DOHH2 (cell line): ENCODE data around the gene ZNF180.

Experiments used
- H3F3A ChIP-seq: fragments of 200-600 bp; sonication (generic), shearing (Covaris generic); 2 replicates; pipeline ENCODE4 v1.6.0; 2016; ENCODE audit warnings: antibody characterized with exemption, mild to moderate bottlenecking; ENCODE audit not compliant: control insufficient read depth, insufficient read depth
- H3K27ac ChIP-seq: fragments of 200-600 bp; sonication (generic); 2 replicates; pipeline ENCODE4 v1.5.1; 2014; ENCODE audit warnings: low read depth, mild to moderate bottlenecking, low read length, moderate library complexity
- H3K27me3 ChIP-seq: fragments of 200-600 bp; sonication (generic); 2 replicates; pipeline ENCODE4 v1.6.1; 2014; ENCODE audit warnings: mild to moderate bottlenecking, low read length, mixed read lengths; ENCODE audit not compliant: control insufficient read depth
- H3K36me3 ChIP-seq: fragments of 200-600 bp; sonication (generic); 2 replicates; pipeline ENCODE4 v1.6.1; 2014; ENCODE audit warnings: mild to moderate bottlenecking, low read length, moderate library complexity, mixed read lengths; ENCODE audit not compliant: control insufficient read depth
- H3K4me1 ChIP-seq: fragments of 200-600 bp; sonication (generic); 2 replicates; pipeline ENCODE4 v1.6.1; 2014; ENCODE audit warnings: mild to moderate bottlenecking, low read length, mixed read lengths; ENCODE audit not compliant: control insufficient read depth
- H3K4me2 ChIP-seq: fragments of 200-600 bp; sonication (generic); 2 replicates; pipeline ENCODE4 v1.6.0; 2014; ENCODE audit warnings: mild to moderate bottlenecking, low read length, moderate library complexity
- H3K4me3 ChIP-seq: fragments of 200-600 bp; sonication (generic); 2 replicates; pipeline ENCODE4 v1.5.1; 2014; ENCODE audit warnings: mild to moderate bottlenecking, low read length, mixed read lengths
- H3K79me2 ChIP-seq: fragments of 200-600 bp; sonication (generic); 2 replicates; pipeline ENCODE4 v1.6.1; 2014; ENCODE audit warnings: mild to moderate bottlenecking, low read length, mixed read lengths; ENCODE audit not compliant: control insufficient read depth
- H3K9me2 ChIP-seq: fragments of 200-600 bp; sonication (generic); replicated peaks from 2 replicates; pipeline ENCODE4 v1.6.1; 2014; ENCODE audit warnings: mild to moderate bottlenecking, low read length, mixed read lengths; ENCODE audit not compliant: control insufficient read depth
- H3K9me3 ChIP-seq: fragments of 200-600 bp; sonication (generic); 2 replicates; pipeline ENCODE4 v1.6.1; 2014; ENCODE audit warnings: antibody characterized with exemption, low read length, mixed read lengths; ENCODE audit not compliant: control insufficient read depth, insufficient read depth
- H4K20me1 ChIP-seq: fragments of 200-600 bp; sonication (generic); 2 replicates; pipeline ENCODE4 v1.6.0; 2014; ENCODE audit warnings: low read depth, mild to moderate bottlenecking, antibody characterized with exemption, low read length, moderate library complexity; ENCODE audit not compliant: control insufficient read depth, insufficient read depth
- EZH2phosphoT487 ChIP-seq: fragments of 200-600 bp; sonication (generic); IDR thresholded peaks from 2 replicates; pipeline ENCODE4 v1.6.1; 2017; ENCODE audit warnings: borderline replicate concordance, mild to moderate bottlenecking, antibody characterized with exemption, low read length, moderate library complexity, mixed read lengths
- TF ChIP-seq, protein P1 (sequence below): fragments of 200-600 bp; sonication (generic); IDR thresholded peaks from one replicate; pipeline ENCODE4 v1.5.1; 2014; ENCODE audit warnings: antibody characterized with exemption, mild to moderate bottlenecking, low read depth, low read length; ENCODE audit not compliant: poor library complexity, severe bottlenecking

ZNF180 gene

DNA sequence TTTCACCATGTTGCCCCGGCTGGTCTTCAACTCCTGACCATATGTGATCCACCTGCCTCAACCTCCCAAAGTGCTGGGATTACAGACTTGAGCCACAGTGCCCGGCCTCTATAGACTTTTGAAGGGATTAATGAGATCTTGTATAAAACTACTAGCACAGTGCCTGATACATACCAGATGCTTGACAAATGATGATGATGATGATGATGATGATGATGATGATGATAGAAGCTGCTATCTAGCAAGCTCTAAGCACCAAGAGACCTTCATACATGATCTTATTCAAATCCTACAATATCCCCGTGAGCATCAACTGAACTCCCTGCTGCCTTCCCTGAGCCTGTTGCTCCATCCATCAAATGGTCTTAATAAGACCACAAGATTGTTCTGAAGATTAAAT, 14.7 kb upstream of the ZNF180 start:
- Histone ChIP-seq H3K4me1 (no peaks in the 10 kb centered on the region), H3K4me2 (no peak overlapping the region), H3K9me3 (peaks cover 10% of the 10 kb centered on the region; the same call in 1 of the 2 replicates), H3K4me3 (no peak overlapping the region), H3K79me2 (no peaks in the 10 kb centered on the region), H3K9me2 (no peaks in the 10 kb centered on the region), H3K27me3 (no peaks in the 10 kb centered on the region), H4K20me1 (no peaks in the 10 kb centered on the region), H3K27ac (no peak overlapping the region), H3F3A (no peaks in the 10 kb centered on the region), H3K36me3 (no peaks in the 10 kb centered on the region)
- TF ChIP-seq, protein P1, sequence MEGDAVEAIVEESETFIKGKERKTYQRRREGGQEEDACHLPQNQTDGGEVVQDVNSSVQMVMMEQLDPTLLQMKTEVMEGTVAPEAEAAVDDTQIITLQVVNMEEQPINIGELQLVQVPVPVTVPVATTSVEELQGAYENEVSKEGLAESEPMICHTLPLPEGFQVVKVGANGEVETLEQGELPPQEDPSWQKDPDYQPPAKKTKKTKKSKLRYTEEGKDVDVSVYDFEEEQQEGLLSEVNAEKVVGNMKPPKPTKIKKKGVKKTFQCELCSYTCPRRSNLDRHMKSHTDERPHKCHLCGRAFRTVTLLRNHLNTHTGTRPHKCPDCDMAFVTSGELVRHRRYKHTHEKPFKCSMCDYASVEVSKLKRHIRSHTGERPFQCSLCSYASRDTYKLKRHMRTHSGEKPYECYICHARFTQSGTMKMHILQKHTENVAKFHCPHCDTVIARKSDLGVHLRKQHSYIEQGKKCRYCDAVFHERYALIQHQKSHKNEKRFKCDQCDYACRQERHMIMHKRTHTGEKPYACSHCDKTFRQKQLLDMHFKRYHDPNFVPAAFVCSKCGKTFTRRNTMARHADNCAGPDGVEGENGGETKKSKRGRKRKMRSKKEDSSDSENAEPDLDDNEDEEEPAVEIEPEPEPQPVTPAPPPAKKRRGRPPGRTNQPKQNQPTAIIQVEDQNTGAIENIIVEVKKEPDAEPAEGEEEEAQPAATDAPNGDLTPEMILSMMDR, result no peak
- no peak for TF ChIP-seq EZH2phosphoT487

DNA sequence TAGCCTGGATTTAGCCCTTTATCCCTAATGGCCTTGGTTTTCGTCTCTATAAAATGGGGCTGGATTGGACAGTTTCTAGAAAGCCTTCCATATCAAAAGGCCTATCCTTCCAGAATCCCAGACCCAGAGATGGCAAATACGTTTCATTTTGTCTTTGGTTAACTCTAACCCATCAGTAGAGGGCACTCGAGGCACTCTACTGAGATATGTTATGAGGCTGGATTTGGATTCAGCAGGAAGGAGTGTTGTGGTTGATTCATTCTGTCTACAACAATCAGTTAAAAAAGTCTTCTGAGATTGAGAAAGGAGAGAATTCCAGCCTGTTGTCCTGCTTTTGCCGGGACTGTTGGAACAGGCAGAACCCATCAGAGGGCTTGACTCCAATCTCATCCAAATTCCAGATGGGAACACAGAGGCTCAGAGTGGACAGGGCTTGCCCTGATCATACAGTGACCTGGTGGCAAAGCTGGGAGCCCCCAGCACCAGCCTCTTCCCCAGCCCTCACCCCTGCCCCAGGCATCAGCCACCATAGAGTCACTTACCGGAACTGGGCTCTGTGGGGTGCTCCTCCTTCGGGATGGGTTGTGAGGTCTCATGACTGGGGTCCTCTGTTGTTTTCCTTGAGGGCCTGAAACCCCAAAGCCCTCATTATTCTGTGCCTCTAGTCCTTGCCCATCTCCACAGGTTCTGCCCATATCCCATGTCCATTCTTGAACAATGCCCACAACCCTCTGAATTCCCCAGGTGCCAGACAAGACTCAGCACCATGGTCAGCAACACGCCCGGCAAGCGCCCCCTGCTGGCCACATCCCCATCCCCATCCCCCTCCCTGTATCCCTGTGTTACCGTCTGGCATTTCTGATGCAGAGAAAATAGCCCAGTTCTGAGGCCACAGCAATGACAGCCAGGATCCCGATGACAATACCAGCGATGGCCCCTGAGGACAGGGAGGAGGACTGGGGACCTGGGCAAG, 12.3 kb upstream of the ZNF180 start:
- Histone ChIP-seq H3K4me1 (no peaks in the 10 kb centered on the region), H3K79me2 (no peaks in the 10 kb centered on the region), H3K4me2 (no peak overlapping the region), H3K4me3 (no peak overlapping the region), H3K36me3 (no peaks in the 10 kb centered on the region), H3K9me3 (peaks cover 10% of the 10 kb centered on the region; the same call in 1 of the 2 replicates), H3F3A (no peaks in the 10 kb centered on the region), H3K27me3 (no peaks in the 10 kb centered on the region), H3K9me2 (no peaks in the 10 kb centered on the region), H4K20me1 (no peaks in the 10 kb centered on the region), H3K27ac (no peak overlapping the region)
- TF ChIP-seq EZH2phosphoT487, result no peak
- TF ChIP-seq, protein P1, result peak; percentile 81

DNA sequence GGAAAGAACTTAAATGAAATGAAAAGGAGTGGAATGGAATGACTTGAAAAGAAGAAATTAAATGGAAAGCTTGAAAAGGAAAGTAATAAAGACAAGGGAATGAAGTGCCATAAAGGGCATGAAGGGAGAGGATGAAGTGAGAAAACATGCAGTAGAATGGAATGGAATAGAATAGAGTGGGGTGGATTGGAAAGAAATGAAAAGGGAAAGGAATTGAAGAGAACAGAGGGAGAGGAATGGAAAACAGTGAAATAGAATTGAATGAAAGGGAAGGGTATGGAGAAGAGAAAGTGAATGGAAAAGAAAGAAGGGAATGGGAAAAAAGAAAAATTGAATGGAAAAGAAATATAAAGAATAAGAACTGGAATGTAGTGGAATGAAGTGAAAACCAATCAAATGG, 9.2 kb upstream of the ZNF180 start:
- no peaks in the 10 kb centered on the region for H3K27me3 ChIP-seq
- no peaks in the 10 kb centered on the region for H3K4me1 ChIP-seq
- no peaks in the 10 kb centered on the region for H3K79me2 ChIP-seq
- H3K9me3 ChIP-seq, result peaks cover 14% of the 10 kb centered on the region; the same call in 1 of the 2 replicates
- H4K20me1 ChIP-seq, result no peaks in the 10 kb centered on the region
- TF ChIP-seq EZH2phosphoT487, result no peak
- TF ChIP-seq, protein P1, result no peak
- H3K4me3 ChIP-seq, result no peak overlapping the region
- H3K4me2 ChIP-seq, result no peak overlapping the region
- H3K9me2 ChIP-seq, result no peaks in the 10 kb centered on the region
- no peak overlapping the region for H3K27ac ChIP-seq
- no peaks in the 10 kb centered on the region for H3K36me3 ChIP-seq
- no peaks in the 10 kb centered on the region for H3F3A ChIP-seq
